H1 (cell line): Measurements from ENCODE around the gene LRRFIP1. TPM values are rescaled to one million over a fixed set of nuclear protein-coding genes. Genes with fewer than 3 reads are reported as not detected.

Source experiments
- ASH2L ChIP-seq: fragments of 200-600, 300-600 bp; sonication (generic); IDR thresholded peaks from one replicate; pipeline ENCODE4 v1.7.1; 2017; ENCODE audit warnings: low read length
- CREB1 ChIP-seq: IDR thresholded peaks from 2 replicates; pipeline ENCODE4 v1.6.1; 2012; ENCODE audit warnings: inconsistent platforms
- EP300 ChIP-seq, 2 experiments: IDR thresholded peaks; 1 replicate in 1 of 2; 2 replicates in 1 of 2; pipeline ENCODE4 v1.6.1; 2011 to 2012; ENCODE audit warnings: low read depth in 2 of 2, low read length in 2 of 2, mild to moderate bottlenecking in 2 of 2, borderline replicate concordance in 1 of 2, inconsistent platforms in 1 of 2, moderate library complexity in 1 of 2
- KDM4A ChIP-seq: IDR thresholded peaks from one replicate; pipeline ENCODE4 v1.7.1; 2012; ENCODE audit warnings: low read depth, mild to moderate bottlenecking, moderate library complexity, low read length, inconsistent platforms; ENCODE audit not compliant: severe bottlenecking
- RAD21 ChIP-seq, 2 experiments: IDR thresholded peaks in 1 of 2; conservative IDR thresholded peaks in 1 of 2; 2 replicates each; pipeline ENCODE4 v1.6.1; 2011; ENCODE audit warnings: low read depth in 2 of 2, low read length in 2 of 2, improper control_type of control experiment in 1 of 2, inconsistent platforms in 1 of 2, mild to moderate bottlenecking in 1 of 2, moderate library complexity in 1 of 2
- SAP30 ChIP-seq: fragments of 300-600 bp; sonication (generic); IDR thresholded peaks from 2 replicates; pipeline ENCODE4 v1.7.1; 2012; ENCODE audit warnings: low read length, moderate library complexity, mild to moderate bottlenecking, inconsistent platforms; ENCODE audit not compliant: insufficient read depth, insufficient replicate concordance
- SIN3A ChIP-seq, 2 experiments: IDR thresholded peaks in 1 of 2; conservative IDR thresholded peaks in 1 of 2; 2 replicates each; pipeline ENCODE4 v1.6.1; 2011 to 2012; ENCODE audit warnings: low read length in 2 of 2, improper control_type of control experiment in 1 of 2, low read depth in 1 of 2, mild to moderate bottlenecking in 1 of 2
- SP2 ChIP-seq: IDR thresholded peaks from 2 replicates; pipeline ENCODE4 v1.6.1; 2012; ENCODE audit warnings: mild to moderate bottlenecking, low read length, inconsistent platforms
- SUZ12 ChIP-seq: fragments of 200-600 bp; sonication (generic); IDR thresholded peaks from 2 replicates; pipeline ENCODE4 v1.6.1; 2012; ENCODE audit warnings: mild to moderate bottlenecking, inconsistent platforms, low read length, moderate library complexity, mixed read lengths
- polyA plus RNA-seq, 7 experiments: library from polyadenylated mRNA; depleted of rRNA in 3 of 7; stranded (reverse) in 5 of 7; unstranded in 2 of 7; fragments of >200 nt in 5 of 7; fragments of 200-250 nt in 2 of 7; gene quantifications; 1 replicate in 5 of 7; 2 replicates in 1 of 7; 4 replicates in 1 of 7; pipeline versions ENCODE4 v1.2.1 to v1.2.3, GENCODE V29; 2011 to 2013; ENCODE audit warnings: missing spikeins in 2 of 7, mixed read lengths in 2 of 7
- total RNA-seq: library from RNA; stranded (reverse); fragmentation: NEBNext Ultra II Directional; extraction: Animal tissue kit (Norgen Biotek cat#: 25700); gene quantifications from 2 replicates; pipeline ENCODE4 v1.2.1, GENCODE V29; 2021
- TF ChIP-seq, protein P1 (sequence below): fragments of 300-600 bp; sonication (generic); IDR thresholded peaks from 2 replicates; pipeline ENCODE4 v1.7.1; 2012; ENCODE audit warnings: low read length, moderate library complexity, mild to moderate bottlenecking, inconsistent platforms; ENCODE audit not compliant: insufficient replicate concordance

The LRRFIP1 gene
- total and polyA plus RNA-seq, 2 of the 8 experiments (the other 6 are each of a cell fraction or from before 2014, with no cell fraction given): 12.1 to 75.8 TPM

DNA sequence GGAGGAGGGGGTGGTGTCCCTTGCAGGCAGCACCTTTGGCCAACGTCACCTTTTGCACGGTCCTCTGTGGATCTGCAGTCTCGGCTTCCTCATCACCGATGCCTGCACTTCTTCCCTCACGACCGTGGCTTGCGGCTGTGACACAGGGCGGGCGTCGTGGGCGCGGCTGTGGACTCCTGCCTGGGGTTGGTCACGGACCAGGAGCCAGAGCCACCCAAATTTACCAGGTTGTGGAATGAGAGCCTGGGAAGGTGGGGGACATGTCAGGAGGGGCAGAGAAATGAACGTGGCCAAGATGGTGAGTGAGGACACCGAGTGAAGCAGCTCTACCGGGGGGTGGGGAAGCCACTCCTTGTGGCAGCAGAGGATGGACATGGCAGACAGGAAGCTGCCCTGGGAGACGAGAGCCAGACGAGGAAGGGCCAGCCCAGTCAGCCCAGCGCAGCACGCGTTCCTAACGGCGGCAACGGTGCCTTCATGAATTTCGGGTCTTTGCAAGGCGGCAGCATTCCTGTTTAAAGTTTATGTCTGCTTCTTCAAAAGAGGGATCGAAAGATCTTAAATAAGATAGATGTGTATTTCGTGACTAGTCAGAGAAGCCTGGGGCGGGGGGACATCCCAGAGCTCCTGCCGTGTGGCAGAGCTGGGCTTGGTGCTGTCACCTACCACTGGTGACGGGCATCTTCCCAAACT lies 84.2 kb downstream of the LRRFIP1 start (continued):
- TF ChIP-seq, protein P1, sequence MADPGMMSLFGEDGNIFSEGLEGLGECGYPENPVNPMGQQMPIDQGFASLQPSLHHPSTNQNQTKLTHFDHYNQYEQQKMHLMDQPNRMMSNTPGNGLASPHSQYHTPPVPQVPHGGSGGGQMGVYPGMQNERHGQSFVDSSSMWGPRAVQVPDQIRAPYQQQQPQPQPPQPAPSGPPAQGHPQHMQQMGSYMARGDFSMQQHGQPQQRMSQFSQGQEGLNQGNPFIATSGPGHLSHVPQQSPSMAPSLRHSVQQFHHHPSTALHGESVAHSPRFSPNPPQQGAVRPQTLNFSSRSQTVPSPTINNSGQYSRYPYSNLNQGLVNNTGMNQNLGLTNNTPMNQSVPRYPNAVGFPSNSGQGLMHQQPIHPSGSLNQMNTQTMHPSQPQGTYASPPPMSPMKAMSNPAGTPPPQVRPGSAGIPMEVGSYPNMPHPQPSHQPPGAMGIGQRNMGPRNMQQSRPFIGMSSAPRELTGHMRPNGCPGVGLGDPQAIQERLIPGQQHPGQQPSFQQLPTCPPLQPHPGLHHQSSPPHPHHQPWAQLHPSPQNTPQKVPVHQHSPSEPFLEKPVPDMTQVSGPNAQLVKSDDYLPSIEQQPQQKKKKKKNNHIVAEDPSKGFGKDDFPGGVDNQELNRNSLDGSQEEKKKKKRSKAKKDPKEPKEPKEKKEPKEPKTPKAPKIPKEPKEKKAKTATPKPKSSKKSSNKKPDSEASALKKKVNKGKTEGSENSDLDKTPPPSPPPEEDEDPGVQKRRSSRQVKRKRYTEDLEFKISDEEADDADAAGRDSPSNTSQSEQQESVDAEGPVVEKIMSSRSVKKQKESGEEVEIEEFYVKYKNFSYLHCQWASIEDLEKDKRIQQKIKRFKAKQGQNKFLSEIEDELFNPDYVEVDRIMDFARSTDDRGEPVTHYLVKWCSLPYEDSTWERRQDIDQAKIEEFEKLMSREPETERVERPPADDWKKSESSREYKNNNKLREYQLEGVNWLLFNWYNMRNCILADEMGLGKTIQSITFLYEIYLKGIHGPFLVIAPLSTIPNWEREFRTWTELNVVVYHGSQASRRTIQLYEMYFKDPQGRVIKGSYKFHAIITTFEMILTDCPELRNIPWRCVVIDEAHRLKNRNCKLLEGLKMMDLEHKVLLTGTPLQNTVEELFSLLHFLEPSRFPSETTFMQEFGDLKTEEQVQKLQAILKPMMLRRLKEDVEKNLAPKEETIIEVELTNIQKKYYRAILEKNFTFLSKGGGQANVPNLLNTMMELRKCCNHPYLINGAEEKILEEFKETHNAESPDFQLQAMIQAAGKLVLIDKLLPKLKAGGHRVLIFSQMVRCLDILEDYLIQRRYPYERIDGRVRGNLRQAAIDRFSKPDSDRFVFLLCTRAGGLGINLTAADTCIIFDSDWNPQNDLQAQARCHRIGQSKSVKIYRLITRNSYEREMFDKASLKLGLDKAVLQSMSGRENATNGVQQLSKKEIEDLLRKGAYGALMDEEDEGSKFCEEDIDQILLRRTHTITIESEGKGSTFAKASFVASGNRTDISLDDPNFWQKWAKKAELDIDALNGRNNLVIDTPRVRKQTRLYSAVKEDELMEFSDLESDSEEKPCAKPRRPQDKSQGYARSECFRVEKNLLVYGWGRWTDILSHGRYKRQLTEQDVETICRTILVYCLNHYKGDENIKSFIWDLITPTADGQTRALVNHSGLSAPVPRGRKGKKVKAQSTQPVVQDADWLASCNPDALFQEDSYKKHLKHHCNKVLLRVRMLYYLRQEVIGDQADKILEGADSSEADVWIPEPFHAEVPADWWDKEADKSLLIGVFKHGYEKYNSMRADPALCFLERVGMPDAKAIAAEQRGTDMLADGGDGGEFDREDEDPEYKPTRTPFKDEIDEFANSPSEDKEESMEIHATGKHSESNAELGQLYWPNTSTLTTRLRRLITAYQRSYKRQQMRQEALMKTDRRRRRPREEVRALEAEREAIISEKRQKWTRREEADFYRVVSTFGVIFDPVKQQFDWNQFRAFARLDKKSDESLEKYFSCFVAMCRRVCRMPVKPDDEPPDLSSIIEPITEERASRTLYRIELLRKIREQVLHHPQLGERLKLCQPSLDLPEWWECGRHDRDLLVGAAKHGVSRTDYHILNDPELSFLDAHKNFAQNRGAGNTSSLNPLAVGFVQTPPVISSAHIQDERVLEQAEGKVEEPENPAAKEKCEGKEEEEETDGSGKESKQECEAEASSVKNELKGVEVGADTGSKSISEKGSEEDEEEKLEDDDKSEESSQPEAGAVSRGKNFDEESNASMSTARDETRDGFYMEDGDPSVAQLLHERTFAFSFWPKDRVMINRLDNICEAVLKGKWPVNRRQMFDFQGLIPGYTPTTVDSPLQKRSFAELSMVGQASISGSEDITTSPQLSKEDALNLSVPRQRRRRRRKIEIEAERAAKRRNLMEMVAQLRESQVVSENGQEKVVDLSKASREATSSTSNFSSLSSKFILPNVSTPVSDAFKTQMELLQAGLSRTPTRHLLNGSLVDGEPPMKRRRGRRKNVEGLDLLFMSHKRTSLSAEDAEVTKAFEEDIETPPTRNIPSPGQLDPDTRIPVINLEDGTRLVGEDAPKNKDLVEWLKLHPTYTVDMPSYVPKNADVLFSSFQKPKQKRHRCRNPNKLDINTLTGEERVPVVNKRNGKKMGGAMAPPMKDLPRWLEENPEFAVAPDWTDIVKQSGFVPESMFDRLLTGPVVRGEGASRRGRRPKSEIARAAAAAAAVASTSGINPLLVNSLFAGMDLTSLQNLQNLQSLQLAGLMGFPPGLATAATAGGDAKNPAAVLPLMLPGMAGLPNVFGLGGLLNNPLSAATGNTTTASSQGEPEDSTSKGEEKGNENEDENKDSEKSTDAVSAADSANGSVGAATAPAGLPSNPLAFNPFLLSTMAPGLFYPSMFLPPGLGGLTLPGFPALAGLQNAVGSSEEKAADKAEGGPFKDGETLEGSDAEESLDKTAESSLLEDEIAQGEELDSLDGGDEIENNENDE: no peak
- TF ChIP-seq RAD21 (IDR thresholded peaks at IDR 0.05 in 1 of 2, conservative IDR thresholded peaks at IDR 0.05 in 1 of 2; ENCODE audit: low read depth in 2 of 2, low read length in 2 of 2) (no peak), SP2 (no peak), EP300 (IDR thresholded peaks at IDR 0.05; ENCODE audit: borderline replicate concordance in 1 of 2, low read depth in 2 of 2, low read length in 2 of 2) (no peak), SUZ12 (no peak), SIN3A (conservative IDR thresholded peaks at IDR 0.05 in 1 of 2, IDR thresholded peaks at IDR 0.05 in 1 of 2; ENCODE audit: low read depth in 1 of 2, low read length in 2 of 2) (no peak), KDM4A (no peak), CREB1 (no peak), SAP30 (no peak), ASH2L (no peak)
